ENCODE measurements around the gene JUP. TPM values are rescaled to one million over a fixed set of nuclear protein-coding genes. Genes with fewer than 3 reads are reported as not detected.

The JUP gene
- total RNA-seq, 1 donor from 2014 or later, result 330 TPM

DNA sequence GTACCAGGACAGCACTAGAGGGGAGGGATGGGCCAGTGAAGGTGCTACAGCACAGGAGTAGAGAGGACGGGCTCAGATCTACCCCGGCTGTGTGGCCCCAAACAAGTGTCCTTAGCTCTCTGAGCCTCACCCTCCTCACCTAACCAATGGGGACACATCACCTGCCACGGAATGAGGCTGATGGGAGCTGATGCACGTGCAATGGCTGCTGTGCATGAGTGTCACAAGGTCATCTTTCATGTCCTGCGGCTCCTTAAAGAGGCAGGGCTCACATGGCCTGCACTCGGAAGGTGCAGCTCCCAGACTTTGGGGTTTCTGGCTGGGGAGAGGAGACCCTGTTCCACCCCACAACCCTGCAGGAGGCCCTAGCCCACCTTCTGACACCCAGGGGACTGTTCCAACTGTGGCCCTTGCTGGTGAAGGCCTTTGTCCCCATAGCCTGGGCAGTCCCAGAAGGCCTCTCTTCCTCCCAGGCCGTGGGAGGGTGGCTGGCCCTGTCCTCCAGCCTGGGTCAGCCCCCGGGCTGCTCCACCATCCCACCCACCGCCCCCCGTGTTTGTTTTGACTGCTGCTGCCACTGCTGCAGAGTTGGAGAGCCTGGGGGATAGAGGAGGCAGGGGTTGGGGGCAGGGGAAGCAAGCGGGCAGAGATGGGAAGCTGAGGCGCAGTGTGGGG is 62.6 kb downstream of the JUP start:
- Mint-ChIP-seq H3K4me3 (ENCODE audit: unreplicated experiment) (no peak overlapping the region), H3K9me3 (ENCODE audit: unreplicated experiment) (no peaks in the 10 kb centered on the region), H3K36me3 (ENCODE audit: low read depth, unreplicated experiment) (peaks cover 14% of the 10 kb centered on the region), H3K27ac (ENCODE audit: unreplicated experiment) (no peak overlapping the region), H3K4me1 (ENCODE audit: unreplicated experiment) (no peaks in the 10 kb centered on the region), H3K27me3 (ENCODE audit: unreplicated experiment) (peaks cover 7% of the 10 kb centered on the region)
- no peak for DNase-seq (ENCODE audit: low spot score)
- no peak for TF ChIP-seq CTCF (IDR thresholded peaks at IDR 0.05; ENCODE audit: unreplicated experiment)

DNA sequence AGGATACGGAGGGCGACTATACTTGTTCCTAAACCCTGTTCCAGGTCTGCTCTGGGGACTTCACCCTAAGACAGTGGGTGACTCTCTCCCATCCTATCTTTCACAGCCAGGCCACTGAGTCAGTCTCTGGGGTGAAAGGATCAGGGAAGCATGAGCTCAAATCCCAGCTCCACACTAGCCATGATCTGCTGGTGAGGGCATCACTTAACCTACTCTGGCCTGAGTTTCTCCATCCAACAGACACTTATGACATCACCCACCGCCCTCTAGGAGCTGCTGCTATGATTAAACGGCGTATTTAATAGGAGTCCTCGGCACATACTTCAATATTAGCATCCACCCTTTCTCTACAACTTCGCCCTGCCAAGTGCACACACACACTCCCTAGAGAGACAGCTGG is 64.3 kb downstream of the JUP start:
- no peak overlapping the region for H3K27ac Mint-ChIP-seq (ENCODE audit: unreplicated experiment)
- H3K4me1 Mint-ChIP-seq (ENCODE audit: unreplicated experiment), result peaks cover 14% of the 10 kb centered on the region
- peaks cover 4% of the 10 kb centered on the region for H3K27me3 Mint-ChIP-seq (ENCODE audit: unreplicated experiment)

DNA sequence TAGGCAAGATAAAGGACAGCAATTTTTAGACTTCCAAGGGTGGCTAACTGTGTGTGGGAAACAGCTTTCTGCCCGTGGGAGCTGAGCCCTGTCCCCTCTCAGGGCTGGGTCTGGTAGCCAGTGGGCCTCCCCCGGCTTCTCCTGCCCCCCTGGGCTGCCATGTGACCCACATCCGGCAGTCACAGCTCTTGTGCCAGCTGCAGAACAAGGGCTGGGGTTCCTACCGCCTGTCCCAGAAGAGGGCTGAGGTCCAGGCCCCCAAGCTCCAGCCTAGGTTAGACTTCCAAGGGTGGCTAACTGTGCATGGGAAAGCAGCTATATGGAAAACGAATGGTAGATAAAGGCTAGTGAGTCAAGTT is 68.2 kb downstream of the JUP start:
- H3K9me3 Mint-ChIP-seq (ENCODE audit: unreplicated experiment), result no peaks in the 10 kb centered on the region
- no peak for TF ChIP-seq CTCF (IDR thresholded peaks at IDR 0.05; ENCODE audit: unreplicated experiment)
- H3K4me3 Mint-ChIP-seq (ENCODE audit: unreplicated experiment), result no peak overlapping the region
- H3K4me1 Mint-ChIP-seq (ENCODE audit: unreplicated experiment), result peaks cover 22% of the 10 kb centered on the region
- no peaks in the 10 kb centered on the region for H3K36me3 Mint-ChIP-seq (ENCODE audit: low read depth, unreplicated experiment)
- peak overlapping the region; percentile 67 for H3K27ac Mint-ChIP-seq (ENCODE audit: unreplicated experiment)
- DNase-seq (ENCODE audit: low spot score), result no peak
- peaks cover 9% of the 10 kb centered on the region for H3K27me3 Mint-ChIP-seq (ENCODE audit: unreplicated experiment)

More for the DNA sequence above, 64.3 kb downstream of the JUP start:
- H3K9me3 Mint-ChIP-seq (ENCODE audit: unreplicated experiment), result no peaks in the 10 kb centered on the region
- no peak overlapping the region for H3K4me3 Mint-ChIP-seq (ENCODE audit: unreplicated experiment)
- no peak for TF ChIP-seq CTCF (IDR thresholded peaks at IDR 0.05; ENCODE audit: unreplicated experiment)
- no peak for DNase-seq (ENCODE audit: low spot score)
- H3K36me3 Mint-ChIP-seq (ENCODE audit: low read depth, unreplicated experiment), result peaks cover 14% of the 10 kb centered on the region

- Mint-ChIP-seq H3K36me3 (ENCODE audit: low read depth, unreplicated experiment) (no peaks in the 10 kb centered on the region), H3K4me1 (ENCODE audit: unreplicated experiment) (peaks cover 22% of the 10 kb centered on the region), H3K9me3 (ENCODE audit: unreplicated experiment) (no peaks in the 10 kb centered on the region), H3K27me3 (ENCODE audit: unreplicated experiment) (peaks cover 9% of the 10 kb centered on the region), H3K4me3 (ENCODE audit: unreplicated experiment) (no peak overlapping the region), H3K27ac (ENCODE audit: unreplicated experiment) (peak overlapping the region; percentile 67)
- no peak for DNase-seq (ENCODE audit: low spot score)
- TF ChIP-seq CTCF (IDR thresholded peaks at IDR 0.05; ENCODE audit: unreplicated experiment), result no peak
Measured at GRCh38 chr17:41717408-41718286, 68.9 kb downstream of the JUP start.
